Anterior cingulate cortex (tissue), 58 donors: ENCODE data around the gene NHS.

ENCODE experiments used
- DNase-seq, 58 donors: peaks; one replicate each; lab custom pipeline; 2025; lab: John Stamatoyannopoulos, UW

The NHS gene

DNA sequence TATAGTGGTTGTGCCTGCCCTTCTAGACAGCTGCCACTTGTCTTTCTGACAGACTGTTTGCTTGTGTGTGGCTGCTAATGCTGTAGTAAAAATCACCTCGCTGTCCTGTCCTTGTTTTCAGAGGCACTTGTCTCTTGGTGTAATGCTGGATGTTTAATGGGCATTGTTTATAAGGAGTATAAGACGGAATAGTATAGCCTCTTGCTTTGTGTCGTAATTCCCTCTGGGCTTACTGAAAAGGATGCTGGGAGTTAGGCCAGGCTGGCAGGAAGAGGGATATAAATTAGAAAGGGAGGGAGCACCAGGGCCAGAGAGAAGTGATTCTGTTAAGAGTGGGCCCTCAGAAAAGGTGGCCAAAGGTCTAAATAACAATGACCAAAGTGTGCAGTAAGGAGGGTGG, 29.0 kb downstream of the NHS start:
- no peak for DNase-seq

DNA sequence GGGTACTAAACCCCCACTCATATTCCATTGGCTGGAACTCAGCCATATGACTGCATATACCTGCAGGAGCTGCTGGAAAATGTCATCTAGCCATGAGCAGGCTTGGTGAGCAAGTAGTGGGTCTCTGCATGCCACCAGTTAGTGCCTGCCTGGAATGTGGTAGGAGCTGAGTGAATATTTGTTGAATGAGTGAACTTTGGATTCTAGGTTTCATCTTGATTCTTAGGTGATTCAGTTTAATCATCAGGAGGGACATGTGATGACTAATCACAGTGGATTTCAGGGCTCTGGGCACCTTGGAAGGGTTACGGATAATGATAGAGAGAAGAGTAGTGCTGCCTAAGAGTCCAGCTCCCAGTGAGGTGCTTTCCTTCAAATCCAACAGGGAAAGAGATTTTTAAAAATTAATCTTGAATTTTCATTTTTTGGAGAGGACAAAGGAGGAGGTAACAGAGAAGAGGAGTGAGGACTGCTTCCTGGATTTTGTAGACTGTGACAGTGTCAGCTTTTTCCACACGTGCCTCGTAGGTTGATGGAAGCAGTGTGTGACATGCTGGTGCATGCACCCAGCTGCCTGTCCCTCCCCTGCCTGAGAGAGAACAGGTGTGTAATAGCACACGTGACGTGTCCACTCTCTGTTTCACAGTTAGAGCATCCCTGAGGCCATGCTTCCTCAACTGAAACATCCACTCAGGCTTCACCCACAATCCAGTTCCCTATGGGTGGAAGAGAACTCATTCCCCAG, 30.4 kb downstream of the NHS start:
- no peak for DNase-seq

DNA sequence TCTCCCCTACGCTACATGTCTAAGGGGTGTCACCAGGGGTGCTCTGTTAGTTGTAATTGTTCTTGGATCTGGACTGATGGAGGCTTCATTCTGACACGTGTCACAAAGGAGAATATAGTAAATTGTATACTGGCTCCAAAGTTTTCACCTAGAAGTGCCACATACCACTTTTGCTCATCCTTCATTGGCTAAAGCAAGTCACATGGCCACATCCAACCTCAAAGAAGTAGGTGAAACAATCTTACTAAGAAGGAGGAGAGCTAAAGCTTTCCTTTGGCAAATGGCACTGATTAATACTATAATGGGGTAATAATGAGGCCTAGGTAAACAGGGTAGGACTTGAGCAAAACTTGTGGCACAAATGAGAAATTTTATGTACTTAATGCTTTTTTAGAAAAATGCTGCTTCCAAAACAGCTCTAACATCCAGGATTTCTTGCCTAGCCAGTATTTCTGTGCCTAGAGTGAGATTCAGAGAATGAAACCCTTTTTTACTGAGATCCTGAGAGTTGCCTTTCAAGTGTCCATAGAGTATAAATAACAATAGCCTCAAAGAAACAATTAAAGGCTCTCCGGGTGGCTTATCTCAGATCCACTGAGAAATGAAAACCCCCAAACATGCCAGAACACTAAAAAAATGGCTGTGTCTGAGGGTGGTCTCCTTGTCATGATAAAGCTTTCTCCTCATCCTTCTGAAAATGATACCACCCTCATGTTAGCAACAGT, 34.7 kb downstream of the NHS start:
- no peak for DNase-seq

DNA sequence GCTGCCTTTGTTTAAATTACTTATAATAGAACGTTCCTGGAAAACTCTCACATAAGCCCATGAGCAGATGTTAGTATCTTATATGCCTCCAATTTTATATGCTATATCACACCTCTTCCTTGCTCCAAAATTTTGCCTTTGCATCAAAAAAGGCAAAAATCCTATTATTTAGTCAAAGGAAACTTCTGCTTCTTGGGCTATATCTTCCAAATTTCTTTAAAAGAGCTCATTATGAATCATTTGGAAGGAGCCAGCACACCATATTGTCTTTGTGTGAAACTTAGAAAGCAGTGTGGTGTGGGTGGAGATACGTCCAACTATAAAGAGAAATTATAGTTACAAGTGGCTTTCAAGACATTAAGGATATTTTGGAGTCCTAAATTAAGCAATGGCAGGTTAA, 35.7 kb downstream of the NHS start:
- DNase-seq, result peak in 1 of 58 donors; percentile 1

DNA sequence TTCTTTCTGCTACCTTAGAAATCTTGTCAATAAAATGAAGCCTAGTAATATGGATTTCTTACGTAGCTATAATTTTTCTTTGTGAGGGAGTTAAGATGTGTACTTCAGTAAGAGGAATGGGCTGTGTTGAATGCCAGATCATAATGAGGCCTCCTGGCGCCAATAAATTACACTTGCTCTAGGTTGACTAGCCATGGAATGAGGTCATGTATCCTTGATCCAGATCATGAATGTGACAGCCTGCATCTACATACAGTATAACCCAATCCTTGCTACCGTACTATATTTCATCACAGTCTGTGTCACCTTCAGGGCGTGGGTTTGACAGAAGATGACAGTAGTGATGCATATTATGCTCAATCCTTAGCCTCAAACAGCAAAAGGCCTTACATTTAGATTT, 36.2 kb downstream of the NHS start:
- DNase-seq, result no peak

DNA sequence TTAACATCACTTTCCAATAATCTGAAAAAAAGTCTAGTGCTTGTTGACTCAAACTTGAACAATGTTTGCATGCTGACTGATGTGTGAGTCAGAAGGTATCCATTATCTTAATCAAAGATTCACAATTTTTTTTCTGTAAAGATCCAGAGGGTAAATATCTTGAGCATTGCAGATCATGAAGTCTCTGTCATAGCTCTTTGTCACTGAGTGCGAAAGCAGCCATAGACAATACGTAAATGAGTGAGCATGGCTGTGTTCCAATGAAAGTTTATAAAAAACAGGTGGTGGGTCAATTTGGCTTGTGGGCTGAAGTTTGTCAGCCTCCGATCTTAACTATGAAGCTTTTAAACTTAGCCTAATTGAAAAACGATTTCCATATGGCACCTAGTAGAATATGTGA, 37.7 kb downstream of the NHS start:
- DNase-seq, result no peak

DNA sequence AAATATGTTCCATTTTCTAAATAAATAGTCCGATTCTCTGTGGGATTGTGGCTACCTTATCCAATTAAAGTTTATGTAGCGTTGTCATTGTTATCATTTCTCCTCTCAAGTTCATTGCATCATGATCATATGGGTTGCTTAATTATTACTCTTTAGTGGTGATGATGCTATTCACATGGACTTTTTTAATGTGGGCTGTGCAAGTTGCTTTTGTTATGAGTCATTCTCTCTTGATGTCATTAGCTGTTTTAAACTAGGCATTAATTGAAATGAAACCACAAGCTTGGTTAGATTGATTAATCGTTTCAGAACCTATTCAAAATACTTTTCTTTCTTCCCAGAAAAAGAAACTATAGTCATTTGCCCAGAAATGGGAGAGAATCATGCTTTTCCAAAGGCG, 38.2 kb downstream of the NHS start:
- DNase-seq, result no peak

DNA sequence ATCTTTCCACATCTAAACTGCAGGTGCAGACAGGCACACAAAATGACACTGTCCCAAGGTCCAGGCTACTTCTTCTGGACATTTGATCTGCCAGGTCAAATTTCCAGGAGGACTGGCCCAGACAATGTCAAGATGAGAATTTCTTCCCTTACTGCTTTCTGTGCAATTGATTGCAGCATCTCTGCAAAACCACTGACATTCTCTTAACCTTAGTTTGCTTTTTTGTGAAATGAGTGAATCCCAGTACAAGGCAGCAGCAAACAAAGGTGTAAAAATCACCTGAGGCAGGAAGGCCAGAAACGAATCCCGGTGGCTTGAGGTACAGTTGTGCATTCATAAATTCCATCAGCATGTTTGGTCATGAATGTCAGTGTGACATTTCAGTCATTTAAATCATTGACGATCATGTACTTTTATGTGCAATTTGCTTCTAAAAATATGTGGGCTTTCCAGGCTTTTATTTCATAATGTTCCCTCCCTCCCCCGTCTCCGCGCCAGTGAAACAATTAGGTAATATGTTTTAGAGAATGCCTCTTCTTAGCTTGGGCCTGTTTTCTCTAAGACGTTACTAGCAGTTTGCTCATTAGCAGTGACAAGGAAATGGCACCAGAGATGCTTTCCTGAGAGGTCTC, 39.1 kb downstream of the NHS start:
- peak in 1 of 58 donors; percentile 0 for DNase-seq

DNA sequence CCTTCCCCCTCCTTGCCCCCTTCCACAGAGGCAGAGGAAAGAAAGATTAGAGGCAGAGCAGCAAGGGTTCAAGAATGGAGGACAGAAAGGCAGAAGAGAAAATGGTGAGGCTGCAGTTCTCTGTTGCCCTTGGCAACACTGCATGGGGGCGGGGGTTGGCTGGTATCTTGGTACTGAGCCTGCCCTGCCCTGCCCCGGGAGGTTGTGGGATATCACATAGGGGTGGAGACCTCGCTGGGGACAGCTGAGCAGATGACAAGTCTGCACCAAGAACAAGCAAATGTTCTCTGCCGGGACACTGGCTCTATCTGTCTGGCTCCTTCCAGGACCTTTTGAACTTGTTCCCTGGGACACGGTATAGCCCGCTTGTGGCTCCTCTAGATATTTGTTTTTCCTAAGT, 39.8 kb downstream of the NHS start:
- peak in 2 of 58 donors; percentile 0 to 11 for DNase-seq

DNA sequence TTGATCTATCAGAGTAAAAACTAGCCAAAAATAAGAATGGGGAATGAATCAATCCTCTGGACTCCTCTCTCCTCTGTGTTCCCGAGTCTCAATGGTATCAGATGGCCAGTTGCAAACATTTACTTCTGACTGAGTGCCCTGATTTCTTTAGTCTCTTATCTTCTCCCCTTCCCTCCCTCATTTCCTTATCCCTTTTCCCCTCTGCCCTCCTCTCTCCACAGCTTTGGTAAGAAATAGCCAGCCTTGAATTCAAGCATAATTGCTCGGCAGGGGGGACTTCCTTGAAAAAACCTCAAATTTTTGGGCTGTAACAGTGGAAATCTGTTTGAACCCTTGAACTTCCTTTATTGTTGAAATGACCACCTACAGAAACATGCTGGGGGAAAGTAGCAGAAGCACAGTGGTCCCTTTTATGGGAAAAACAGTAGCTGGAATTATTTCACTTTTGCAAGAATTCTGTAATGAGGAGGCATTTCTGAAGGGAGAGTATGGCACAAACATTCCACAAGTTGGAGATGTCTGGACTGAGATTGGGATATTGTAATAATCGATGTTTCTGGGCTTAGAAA, 40.3 kb downstream of the NHS start:
- no peak for DNase-seq

DNA sequence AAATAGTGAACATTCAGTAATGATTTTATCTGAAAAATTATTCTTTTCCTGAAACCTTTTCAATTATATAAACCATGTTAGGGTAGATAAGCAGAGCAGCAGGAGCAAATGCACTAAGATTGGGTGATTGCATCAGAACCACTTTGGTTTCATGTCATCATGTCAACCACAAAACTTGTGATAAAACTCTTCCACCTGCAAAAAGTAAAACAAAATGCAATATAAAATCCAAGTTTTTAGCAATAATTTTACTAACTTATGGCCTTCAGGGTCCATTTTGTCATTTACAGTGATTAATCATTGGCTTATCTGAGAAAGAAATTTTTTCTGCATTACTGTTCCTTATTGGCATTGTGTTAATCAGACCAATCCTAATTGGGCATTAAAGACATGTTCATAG, 42.4 kb downstream of the NHS start:
- DNase-seq, result no peak

DNA sequence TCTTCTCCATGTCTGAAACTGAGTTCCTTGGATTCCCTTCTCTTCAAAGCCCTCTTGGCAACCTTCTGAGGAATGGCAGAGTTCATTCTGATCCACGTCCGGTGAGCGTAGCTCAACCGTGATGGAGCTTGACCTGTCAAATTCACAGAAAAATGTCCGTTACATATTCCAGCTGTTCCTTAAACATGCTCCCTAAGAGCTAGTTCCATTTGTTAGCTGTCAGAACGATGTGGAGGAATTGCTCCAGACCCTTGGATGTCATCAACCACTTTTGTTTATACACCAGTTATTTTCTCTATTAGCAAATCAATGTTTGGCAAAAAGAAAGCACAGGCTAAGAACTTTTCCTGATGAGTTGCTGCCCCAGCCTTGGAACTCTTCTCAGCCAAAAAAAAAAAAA, 50.1 kb downstream of the NHS start:
- DNase-seq, result no peak

DNA sequence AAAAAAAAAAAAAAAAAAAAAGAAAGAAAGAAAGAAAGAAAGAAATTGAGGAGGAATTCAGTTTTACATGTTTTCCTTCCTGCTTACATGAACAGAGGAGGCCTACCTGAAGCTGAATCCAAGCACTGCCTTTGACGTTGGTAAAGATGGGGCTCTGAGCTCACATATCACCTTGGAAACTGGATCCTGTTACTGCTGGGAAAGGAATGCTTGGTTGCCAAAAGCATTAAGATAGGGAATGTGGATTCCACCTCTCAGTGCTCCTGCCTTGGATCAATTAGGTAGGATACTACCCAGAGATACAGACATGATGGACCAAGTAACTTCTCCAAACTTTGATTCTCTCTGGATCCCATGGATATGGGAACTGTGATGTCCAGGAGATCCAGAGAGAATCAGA, 50.6 kb downstream of the NHS start:
- DNase-seq, result no peak

DNA sequence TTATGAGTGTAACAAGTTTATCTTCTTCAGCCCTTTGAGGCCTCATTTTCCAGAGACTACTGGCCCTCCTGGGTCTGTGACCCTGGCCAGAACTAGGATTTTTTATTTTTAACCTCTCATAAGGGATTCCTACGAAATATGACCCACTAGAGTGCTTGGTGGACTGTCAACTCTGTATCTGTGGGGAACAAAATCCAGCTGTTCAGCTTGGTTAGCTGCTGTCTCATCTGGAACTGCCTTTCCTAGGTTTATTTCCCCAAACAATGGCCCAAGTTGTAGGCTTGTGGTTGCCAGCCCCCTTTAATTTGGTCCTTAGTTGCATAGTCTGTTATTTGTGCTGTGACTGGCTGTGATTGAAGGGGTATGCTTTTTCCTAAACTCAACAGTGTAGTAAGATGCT, 56.2 kb downstream of the NHS start:
- DNase-seq, result no peak

DNA sequence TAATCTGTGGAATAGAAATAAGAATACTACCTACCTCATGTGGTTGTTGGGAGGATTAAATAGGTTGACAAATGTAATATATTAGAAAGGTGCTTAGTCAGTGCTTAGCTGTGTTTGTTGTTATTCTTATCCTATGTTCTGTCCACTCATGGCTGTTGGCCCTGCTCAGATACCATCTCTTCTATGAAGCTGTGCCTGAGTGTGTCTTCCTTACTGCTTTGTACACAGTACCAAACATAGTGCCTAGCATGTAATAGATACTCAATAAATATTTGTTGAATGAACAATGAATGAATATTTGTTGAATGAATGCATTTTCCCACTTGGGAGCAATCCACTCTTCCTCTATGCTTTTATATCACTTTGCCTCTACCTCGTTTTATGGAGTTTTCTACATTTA, 57.2 kb downstream of the NHS start:
- DNase-seq, result no peak

DNA sequence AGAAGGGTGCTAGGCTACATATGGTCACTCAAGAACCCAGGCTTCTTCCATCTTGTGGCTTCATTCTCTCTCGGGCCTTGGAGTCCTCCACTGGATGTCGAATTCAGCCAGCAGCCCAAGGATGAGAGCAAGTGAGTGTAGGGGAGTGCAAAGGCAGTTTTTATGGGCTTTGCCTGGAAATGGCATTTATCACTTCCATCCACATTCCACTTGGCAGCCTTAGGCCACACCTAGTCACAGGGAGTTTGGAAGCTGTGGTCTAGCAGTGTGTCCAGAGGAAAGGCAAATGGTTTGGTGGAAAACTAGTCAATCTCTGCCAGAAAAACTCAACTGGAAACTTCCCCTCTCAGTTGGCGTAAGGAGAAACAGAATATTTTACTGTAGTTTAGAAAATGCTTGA, 59.0 kb downstream of the NHS start:
- DNase-seq, result no peak

DNA sequence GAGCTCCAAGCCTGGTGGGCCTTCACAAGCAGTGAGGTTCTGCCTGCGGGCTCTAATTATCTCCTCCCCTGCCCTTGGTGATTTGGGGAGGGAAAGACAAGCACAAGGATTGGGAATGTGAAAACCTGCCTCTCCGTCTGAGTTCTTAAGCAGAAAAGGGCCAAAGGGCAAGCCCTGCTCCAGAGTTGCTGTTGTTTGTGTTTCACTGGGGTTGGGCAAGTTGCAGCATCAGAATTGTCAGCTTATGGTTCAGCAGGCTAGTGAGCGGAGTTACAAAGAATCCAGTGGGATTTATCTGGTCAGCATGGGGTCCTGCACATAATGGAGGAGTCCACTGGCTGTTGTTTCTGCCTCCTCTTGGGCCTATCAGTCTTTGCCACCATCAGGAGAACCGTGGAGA, 60.5 kb downstream of the NHS start:
- no peak for DNase-seq

DNA sequence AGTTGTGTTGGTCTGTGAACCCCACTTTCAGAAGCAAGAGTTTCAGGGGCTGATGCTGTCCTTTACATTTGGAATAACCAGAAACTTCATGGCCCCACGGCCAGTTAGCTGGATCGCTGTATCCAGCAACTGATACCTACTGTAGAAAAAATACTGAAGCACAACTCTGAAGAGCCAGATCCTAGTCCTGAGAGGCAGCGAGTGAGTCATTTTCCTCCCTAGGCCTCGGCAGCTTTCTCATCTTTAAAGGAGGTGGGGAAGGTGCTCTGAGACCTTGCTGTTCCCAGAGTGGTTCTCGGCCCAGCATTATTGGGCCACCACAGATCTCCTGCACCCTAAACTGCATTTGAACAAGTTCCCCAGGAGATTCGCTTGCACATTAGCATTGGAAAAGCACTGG, 63.2 kb downstream of the NHS start:
- no peak for DNase-seq

DNA sequence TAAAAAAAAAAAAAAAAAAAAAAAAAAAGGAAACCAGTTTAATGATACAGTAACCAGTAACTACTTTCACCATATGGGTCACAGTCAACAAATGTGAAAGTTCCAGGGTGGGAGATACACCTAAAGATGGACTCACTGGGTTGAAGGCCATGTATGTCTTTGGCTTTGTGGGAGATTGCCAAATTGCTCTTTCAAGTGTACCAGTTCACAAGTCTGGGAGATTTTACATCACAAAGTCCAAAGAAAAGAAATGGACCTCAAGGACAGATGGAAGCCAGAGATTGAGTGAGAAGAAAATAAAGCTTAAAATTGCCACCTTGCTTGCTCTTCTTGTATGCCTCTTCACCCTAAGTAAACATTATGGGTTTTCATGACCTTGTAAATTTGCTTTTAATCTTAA, 65.3 kb downstream of the NHS start:
- no peak for DNase-seq

DNA sequence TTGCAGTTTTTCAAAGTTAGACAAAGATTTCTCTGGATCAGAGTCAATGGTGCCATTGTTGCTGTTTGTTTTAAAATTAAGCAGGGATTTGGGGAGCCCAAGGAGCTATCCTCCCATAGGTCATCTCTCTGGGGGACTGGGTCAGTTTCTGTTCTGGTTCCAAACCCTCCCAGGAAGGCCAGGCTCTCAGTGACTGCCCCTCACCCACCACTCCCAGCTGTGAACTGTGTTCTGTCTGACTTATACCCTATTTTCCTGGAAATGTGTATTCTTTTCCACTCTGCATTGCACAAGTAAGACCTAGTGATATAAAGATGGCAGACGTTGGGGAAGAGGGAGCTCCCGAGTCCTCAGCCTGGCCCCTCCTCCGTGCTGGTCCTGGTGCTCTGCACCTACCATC, 65.8 kb downstream of the NHS start:
- DNase-seq, result no peak

DNA sequence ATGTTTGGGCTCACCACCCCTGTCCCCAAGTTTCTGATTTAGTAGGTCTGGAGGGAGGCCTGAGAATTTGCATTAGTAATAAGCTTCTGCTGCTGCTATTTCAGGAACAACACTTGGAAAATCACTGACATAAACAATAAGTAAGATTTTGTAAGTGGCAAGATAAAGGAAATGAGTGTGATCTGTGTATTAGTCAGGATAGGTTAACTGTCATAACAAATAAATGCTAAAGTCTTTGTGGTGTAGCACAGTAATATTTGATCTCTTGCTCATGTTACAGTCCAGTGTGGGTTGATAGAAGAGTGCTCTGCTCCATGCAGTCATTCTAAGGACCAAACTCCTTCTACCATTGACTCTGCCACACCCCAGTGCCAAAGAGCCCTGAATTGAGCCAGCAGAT, 67.0 kb downstream of the NHS start:
- DNase-seq, result no peak

DNA sequence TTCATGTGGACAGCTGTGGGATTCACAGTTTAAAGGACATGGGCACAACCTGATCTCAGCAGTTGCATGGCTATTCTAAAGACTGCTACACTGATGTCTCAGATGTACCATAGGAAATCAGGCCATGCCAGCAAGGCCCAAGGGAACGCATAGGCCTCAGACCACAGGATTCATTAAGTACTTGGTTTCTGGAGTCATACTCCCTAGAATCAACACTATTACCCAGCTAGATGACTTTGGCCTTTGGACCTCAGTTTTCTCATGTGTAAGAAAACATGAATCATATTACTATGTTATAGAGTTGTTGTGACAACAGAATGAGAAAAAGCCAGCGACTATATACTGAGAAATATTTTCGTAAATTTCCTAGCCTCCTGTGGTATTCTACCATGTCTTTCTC, 67.9 kb downstream of the NHS start:
- no peak for DNase-seq
